NK-92 (cell line): ENCODE measurements around the gene AIDA.
"Not testable (repeated sequence)": the region's sequence is repeated elsewhere in the genome, so short reads cannot be mapped to it uniquely, and the experiment has no call there.

Experiments used
- DNase-seq: peaks from one replicate; lab custom pipeline; 2025; ENCODE audit not compliant: unreplicated experiment; lab: John Stamatoyannopoulos, UW

Gene AIDA

DNA sequence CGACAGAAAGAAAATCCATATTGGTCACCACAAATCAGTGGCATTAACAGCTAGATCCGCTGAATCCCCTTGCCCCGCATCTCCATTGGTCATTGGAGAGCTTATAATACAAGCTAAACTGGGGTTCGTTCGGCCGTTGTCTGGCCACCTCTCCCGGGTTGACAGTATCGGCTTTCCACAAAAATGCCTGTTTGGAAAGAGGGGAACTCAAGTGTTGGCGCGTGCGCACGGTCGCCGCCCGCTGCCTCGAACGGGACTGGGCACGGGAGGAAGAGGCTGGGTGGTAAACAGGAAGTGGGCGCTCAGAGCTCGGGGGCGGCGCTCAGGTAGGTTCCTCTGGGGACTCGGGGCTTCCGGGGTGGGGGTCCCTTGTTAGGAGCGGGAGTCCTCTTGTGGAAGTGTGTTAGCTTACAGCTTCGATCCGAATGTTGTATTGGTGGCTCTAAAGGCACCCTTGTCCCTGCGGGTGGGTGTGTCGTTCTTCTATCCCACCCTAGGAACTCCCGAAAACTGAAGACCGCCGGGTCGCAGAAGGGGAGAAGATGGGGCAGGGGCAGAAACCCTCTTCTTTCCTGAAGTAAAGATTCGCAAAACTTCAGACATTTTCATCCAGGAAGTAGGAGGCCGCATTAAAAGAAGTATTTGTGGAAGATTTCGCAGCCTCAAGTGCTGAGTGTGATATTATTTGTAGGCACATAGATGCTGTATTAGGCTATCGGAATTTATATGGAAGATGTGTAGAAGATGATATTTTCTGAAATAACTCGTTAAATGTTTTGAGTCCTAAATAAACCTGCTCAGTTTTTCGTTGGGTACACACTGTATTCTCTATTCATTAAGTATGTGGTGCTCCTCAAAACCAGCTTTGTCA lies 1.0 kb upstream of the AIDA start:
- peak; percentile 74 for DNase-seq

DNA sequence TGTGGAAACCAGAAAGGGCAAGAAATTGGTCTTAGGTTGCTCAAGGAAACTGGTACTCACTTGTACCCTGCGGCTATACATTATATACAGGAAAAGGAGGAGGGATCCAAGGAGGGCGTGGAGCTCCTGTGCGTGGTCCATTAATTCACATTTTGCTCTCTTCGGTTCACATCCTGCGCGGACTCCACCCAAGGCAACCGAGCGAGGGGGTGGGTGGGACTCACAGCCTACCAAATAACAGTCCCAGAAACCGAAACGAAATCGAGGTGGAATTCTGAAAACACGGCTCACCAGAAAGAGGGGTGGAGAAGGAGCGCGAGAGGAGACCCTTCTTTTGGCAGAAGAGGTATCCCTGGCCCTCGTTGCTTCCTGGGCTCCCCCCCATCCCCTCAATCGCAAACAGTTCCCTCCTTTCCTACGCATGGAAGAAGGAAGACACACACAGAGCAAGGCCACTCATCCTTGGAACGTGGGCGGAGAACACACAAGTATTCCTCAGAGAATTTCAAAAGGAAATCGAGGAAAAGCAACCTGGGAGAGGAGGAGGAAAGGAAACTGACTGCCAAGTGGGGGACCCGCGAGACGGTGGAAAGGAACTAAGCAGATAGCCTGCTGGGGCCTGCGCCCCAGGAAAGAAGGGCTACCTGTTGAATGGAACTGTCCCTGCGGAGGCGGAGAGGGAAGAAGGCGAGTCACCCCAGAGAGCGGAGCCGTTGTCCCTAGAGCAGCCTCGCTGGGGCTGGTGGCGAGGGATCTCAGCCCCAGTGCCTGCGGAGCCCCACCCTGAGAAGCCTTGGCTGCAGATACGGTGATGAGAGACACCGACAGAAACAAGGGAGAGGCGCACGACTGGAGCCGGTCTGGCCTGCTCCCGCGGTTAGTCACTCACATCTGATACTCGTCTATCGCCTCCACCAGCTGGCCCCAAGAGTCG lies 705 bp downstream of the AIDA start:
- DNase-seq: no peak

DNA sequence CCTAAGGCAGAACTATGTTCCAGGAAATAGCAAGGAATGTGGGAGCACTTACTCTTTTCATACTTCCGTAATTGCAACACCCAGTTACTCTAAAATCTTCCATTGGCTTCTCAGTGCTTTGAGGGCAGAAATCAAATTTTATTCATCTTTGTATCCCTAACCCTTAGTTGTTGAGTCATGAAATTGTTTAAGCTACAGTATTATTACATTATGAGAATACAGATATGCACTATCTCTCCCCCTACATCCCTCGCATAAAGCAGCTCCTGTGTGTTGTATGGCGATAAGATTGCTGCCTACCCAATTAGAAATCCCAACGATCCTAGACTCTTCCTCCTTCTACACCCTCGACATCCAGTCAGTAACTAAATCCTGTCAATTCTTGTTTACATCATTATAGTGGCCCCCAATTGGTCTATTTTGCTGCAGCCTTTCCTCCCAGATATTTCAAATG lies 2.6 kb downstream of the AIDA start:
- DNase-seq: no peak

DNA sequence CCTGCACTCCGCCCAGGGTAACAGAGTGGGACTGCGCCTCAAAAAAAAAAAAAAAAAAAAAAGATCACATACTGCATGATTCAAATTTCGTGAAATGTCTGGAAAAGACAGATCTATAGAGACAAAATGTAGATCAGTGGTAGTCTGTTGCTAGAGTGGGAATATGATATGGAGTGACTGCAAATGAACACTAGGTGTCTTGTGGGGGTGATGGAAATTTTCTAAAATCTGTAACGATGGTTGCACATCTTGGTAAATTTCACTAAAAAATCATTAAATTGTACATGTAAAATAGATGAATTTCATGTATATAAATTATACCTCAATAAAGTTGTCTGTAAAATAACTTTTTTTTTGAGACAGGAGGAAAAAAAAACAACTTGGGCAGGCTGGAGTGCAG lies 5.5 kb downstream of the AIDA start:
- DNase-seq: no peak

DNA sequence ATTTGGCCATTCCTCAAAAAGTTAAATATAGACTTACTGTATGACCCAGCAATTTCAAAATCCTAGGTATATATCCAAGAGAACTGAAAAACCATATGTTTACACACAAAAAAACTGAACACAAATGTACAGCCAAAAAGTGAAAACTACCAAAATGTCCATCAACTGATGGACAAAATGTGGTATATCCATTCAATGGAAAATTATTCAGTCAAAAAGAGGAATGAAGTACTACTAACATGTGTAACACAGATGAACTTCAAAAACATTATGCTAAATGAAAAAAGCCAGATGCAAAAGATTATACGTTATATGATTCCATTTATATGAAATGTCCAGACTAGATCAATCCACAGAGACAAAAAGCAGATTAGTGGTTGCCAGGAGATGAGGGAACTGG lies 8.0 kb downstream of the AIDA start:
- no peak for DNase-seq

DNA sequence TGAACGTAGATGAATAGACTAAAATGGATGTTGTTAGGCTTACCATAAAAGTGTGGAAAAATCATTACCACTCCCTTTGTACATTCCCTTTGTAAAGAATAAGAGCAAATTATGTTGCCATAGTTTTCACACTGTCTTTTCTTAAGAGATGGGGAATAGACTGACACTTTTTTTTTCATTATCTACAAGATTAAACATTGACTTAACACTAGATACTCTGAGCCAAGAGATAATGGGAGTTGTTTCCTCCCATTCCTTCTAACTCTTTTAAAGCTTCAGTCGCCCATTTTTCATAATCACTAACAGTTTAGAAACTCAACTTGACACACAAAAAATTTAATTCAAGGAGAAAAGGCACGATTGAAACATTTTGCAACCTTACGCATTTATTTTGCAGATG lies 10.1 kb downstream of the AIDA start:
- DNase-seq: no peak

DNA sequence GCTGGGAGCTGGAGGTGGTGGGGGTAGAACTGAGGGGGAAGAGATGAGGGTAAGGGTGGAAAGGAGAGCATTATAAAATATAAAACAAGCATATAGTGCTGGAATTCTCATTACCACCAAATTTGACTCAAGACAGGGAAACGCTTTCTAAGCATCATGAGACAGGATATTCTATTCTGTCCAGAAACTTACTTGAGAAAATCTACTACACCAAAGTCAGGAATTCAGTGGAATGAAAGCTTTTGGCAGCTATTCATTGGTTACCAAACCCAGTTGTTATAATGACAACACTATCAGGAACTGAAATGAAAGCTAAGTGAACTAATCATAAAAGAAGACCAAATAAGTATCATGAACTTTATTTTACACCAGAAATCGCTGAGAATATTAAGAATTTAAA lies 14.5 kb downstream of the AIDA start:
- DNase-seq: no peak

DNA sequence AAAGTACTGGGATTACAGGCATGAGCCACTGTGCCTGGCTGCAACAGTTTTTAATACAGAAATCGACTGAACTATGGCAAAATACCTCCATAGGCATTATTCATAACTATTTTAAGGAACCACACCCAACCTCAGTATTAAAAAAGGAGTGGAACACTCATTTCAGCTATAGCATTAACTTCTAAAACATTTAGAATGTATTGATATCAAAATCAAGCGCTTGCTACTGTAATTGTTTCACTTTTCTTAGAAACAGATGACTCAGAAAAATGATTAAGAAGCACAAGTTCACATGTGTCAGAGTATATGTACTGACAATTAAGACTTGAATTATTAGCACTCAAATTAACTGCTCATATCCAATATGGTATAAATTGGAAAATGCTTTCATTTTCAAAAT lies 15.1 kb downstream of the AIDA start:
- no peak for DNase-seq

DNA sequence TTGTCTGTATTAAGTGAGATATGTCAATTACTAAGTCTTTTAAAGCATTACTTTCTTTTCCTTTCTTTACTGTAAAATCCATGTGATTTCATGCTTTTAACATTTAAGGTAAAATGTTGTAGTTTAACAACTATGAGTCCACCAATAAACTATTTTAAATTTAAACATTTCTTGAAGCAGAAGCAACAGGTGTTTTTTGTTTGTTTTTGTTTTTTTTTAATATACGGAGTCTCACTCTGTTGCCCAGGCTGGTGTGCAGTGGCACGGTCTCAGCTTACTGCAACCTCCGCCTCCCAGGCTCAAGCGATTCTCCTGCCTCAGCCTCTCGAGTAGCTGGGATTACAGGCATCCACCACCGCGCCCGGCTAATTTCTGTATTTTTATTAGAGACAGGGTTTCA lies 15.6 kb downstream of the AIDA start:
- no peak for DNase-seq

DNA sequence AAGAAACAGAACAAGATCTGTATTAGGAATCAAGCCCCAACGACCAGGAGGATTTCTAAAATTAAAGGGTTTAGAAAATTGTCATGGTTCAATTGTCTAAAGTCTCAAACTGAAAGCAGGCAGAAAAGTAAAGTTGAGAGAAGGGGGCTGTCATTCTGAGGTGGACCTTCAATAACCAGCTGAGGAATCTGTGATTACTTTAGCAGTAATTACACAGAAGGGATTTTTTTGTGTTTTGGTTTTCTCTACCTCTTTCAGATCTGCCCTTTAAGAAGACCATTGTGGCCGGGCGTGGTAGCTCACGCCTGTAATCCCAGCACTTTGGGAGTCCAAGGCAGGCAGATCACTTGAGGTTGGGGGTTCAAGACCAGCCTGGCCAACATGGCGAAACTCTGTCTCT lies 17.4 kb downstream of the AIDA start:
- no peak for DNase-seq

DNA sequence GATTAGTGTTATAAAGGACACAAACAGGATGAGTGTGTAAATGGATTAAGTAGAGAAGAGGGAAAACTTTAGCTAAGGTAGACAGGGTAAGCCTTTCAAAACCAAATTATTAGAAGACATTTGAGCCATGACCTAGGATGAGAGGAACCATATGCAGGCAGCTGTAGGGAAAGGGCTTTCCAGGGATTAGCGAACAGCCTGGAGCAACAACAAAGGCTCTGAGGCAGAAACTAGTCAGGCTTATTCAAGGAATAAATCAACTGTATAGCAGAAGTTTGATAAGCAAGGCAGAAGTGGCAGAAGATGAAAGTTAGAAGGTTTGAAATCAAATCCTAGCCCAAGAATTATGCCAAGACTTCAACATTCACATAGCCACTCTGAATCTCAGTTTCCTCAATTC lies 21.3 kb downstream of the AIDA start:
- DNase-seq: no peak

DNA sequence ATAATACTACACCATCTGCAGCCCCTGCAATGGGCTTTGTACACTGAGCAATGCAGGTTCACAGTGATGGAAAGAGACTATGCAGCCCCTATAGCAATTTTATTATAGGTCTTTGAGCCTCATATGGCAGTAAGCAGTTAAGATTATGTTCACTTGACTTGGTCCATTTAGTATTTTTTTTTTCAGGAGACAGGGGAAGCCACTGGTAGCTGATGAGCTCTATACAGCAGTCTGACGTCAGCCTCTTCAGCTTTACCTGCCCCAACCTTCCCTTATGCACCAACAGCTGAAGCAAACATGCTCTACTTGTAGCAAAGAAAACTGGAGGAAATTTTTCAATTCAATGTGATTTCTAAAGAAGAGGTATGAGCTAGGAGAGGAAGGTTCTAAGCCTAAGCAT lies 32.2 kb downstream of the AIDA start:
- DNase-seq: no peak

DNA sequence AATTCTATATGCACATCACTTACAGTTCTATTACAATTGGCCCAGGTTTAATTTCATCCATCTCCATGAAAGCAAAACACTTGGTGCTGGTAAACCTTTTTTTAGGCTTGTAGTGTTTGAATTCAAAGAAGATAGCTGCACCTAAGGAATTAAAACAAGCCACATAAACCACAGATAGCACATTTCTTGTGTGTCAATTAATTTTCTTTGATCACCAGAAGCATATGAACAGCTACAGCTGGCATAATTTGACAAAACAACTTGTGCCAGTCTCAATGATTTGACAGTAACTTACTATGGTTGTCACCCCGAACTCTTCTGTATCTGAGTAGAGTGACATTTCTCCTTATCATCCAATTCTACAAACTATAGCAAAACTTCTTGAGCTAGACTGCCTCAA lies 42.2 kb downstream of the AIDA start:
- no peak for DNase-seq

DNA sequence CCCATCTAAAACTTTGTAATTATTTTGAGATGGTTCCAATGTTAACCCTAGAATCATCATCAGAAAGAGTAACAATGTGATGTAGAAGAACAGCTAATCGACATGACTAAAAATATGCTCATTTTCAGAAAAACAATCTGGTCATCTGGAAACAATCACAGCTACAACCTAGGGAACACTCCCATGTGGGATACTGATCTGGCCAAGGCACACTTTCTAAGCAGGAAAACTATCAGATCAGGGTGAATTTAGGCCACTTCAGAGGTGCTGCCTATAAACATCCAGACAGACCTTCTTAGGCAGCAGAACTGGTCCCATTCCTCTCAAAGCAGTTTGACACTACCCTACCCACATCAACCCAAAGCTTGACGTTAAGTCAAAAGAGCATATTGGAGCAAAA lies 43.2 kb downstream of the AIDA start:
- not testable (repeated sequence) for DNase-seq

DNA sequence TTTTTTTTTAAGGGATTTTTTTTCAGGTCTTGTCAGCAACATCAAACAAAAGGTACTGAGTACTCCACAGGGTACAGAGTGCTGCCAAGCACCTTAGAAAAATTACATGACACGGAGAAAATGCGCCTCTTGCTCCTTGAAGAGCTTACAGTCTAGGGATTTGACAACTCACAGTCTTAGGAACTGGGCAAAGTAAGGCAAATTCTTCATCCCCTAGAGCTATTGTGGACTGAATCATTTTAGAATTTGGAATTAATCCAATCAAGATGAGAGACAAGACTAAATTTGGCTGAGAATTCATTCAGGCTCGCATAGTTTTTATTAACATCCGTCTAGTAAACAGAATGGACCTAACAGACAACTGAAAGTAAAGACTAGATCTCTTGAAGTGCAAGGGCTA lies 44.1 kb downstream of the AIDA start:
- not testable (repeated sequence) for DNase-seq

DNA sequence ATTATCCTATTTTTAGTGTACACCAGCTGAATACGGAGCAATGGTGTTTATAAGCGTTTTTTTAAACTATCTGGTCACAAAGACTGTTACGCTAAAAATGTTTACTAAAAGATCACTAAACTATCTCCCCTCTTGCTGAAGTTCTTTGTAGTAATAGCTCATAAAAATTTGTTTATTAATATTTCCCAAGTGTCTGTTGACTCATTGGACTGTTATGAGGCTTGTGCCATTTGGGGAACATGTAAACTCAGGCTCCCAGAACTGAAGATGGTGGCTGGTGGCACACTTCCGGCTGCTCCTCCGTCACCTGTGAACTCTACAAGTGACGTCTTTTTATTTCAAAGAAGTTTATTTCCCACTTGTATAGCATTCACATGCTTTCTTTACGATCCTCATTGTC lies 46.3 kb downstream of the AIDA start:
- no peak for DNase-seq

DNA sequence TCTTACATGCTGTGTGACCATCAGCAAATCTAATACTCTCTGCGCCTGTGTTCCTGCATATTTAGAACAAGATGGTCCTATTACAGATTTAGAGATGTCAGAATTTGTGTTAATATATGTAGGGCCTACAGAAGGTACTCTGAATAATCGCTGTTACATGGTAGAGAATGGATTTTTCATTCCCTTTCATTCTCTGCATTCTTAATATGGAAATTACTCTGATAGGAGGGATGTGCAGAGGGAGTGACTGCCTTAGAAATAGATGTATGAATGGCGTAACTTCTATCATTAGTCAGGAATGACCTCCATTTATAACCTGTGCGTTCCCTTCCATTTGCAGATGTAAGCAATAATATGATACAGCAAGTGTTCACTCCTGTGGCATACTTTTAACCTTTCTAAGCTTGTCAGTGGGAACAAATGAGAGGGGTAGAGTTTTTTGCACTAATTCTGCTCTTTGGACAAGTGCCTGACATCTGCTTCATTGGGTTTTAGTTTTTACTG lies 48.8 kb downstream of the AIDA start:
- DNase-seq: no peak

DNA sequence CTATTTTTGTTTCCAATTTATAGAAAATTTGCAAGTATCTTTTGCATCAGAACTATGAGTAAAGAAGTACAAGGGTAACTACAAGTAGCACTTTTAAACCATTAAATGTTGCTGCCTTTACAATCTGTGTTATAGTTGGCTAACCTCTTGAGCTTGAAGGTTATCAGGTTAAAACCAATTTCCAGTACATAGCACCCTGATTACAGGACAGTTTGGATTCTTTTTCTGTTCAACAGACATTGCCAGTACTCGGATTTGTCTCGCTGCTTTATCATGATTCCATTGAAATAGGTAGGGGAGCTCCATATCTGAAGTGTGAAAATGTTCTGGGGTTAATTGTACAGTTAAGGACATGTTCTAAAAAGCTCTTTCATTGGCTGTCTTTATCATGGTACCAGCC lies 54.4 kb downstream of the AIDA start:
- DNase-seq: no peak

DNA sequence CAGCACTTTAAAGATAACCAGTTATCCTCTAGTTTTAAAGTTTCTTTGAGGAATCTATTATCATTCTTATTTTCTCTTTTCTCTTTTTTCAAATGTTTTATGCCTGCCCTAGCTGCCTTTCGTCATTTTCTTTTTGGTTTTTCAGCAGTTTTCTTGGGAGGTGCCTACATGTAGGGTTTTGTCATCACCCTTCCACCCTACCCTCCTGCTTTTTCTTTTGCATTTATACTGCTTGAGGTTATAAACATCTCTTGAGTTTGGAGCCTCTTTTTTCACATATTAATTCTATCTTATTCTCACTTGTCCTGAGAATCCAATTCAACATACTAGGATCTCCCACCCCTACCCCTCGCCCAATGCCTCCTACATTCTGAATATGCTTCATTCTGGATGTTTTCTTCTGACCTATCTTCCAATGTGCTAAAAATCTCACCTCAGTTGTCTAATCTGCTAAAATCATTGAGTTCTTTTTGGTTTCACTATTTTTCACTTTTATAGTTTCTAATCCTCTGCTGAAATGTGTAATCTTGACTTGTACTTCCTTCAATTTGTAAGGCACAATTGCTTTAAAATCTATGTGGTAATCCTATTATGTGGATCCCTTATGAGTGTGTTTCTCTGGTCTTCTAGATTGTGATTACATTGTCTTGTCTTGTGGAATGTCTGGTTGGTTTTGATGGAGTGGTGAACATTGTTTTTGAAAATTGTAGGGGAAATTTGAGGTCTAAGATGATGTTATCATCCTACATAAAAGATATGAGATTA lies 55.7 kb downstream of the AIDA start:
- no peak for DNase-seq

DNA sequence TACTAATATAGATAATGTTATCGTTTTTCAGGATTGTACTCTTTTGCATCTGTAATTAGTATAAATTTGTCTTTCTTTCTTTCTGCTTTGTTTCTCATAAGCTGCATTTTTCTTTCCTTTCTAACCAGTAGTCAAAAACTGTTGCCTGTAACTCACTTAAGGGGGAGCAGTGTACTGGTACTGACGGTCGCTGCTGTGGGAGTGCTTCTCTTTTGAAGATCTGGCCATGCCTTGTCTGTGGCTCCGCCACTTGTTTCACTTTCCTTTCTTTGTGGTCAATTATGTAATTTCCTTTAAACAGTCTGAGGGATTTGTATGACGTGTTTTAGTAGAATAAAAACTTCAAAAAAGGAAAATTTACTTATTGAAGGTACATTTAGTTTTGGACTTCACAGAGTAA lies 57.4 kb downstream of the AIDA start:
- DNase-seq: no peak

DNA sequence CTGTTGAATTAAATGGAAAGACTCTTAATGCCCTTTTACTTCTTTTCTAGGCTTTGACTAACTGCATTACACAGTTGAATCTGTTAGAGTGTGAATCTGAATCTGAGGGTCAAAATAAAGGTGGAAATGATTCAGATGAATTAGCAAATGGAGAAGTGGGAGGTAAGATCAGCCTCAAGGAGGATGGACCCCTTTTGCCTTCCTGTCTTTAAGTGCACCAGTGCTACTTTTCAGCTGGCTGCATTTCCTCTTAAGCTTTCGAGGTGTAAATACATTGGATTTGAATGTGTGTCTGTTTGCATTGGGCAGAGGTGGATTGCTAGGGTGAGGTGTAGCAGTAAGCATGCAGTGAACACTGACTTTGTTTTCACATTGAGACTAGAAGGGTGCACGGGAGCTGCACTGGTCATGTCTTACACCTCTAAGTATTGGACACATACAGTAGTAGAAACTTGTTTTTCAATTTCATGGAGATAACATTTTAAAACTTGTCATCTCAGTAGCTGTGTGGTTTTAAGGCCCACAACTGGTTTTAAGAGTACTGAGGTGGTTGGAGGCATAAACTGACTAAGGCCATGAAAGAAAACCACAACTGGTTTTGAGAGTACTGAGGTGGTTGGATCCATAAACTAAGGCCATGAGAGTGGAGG lies 59.0 kb downstream of the AIDA start:
- DNase-seq: no peak
